ENCODE measurements around the gene INSIG1.

INSIG1 gene

GRCh38 chr7:155284496-155285274, 13.0 kb upstream of the INSIG1 start:
- in situ Hi-C loops (cut with MboI; ENCODE audit: low sequenced_read_pairs) = no loop called here
- no peak for DNase-seq (ENCODE audit: low spot score in 2 of 2)

GRCh38 chr7:155285423-155285822, 12.3 kb upstream of the INSIG1 start:
- no peak for DNase-seq (ENCODE audit: low spot score in 2 of 2)
- H3K9me3 ChIP-seq = no peaks in the 10 kb centered on the region
- no peaks in the 10 kb centered on the region for H3K4me1 ChIP-seq
- H3K36me3 ChIP-seq (replicated peaks) = no peaks in the 10 kb centered on the region
- H3K4me3 ChIP-seq = no peak overlapping the region
- in situ Hi-C loops (cut with MboI; ENCODE audit: low sequenced_read_pairs) = no loop called here
- peaks cover 31% of the 10 kb centered on the region for H3K27me3 ChIP-seq (ENCODE audit: low read depth)

More at GRCh38 chr7:155284496-155285274, 13.0 kb upstream of the INSIG1 start:
- H3K27me3 ChIP-seq (ENCODE audit: low read depth) = peaks cover 31% of the 10 kb centered on the region
- H3K4me3 ChIP-seq = no peak overlapping the region
- H3K4me1 ChIP-seq = no peaks in the 10 kb centered on the region
- H3K36me3 ChIP-seq (replicated peaks) = no peaks in the 10 kb centered on the region
- H3K9me3 ChIP-seq = no peaks in the 10 kb centered on the region

DNA sequence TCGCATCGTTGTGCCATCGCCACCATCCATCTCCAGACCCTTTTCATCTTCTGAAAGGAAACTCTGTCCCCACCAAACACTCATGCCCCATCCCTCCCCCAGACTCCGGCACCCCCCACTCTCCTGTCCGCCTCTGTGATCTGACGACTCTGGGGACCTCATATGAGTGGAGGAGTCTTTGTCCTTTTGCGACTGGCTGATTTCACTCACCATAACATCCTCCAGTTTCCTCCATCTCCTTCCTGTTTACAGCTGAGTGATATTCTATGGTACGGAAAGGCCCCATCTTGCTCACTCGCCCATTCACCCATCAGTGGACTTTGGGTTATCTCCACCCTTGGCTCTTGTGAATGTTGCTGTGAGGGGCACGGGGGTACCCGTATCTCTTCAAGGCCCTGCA, 11.8 kb upstream of the INSIG1 start:
- Histone ChIP-seq H3K9me3 (no peaks in the 10 kb centered on the region), H3K4me3 (no peak overlapping the region), H3K36me3 (replicated peaks) (no peaks in the 10 kb centered on the region), H3K4me1 (no peaks in the 10 kb centered on the region), H3K27me3 (ENCODE audit: low read depth) (peaks cover 31% of the 10 kb centered on the region)
- in situ Hi-C loops (cut with MboI; ENCODE audit: low sequenced_read_pairs) = no loop called here
- no peak for DNase-seq (ENCODE audit: low spot score in 2 of 2)

- in situ Hi-C loops (cut with MboI; ENCODE audit: low sequenced_read_pairs) = no loop called here
Measured at GRCh38 chr7:155286686-155287085, 11.0 kb upstream of the INSIG1 start.

GRCh38 chr7:155287284-155287935, 10.3 kb upstream of the INSIG1 start:
- no peak for DNase-seq (ENCODE audit: low spot score in 2 of 2)
- H3K4me3 ChIP-seq = no peak overlapping the region
- in situ Hi-C loops (cut with MboI; ENCODE audit: low sequenced_read_pairs) = no loop called here

More at GRCh38 chr7:155286686-155287085, 11.0 kb upstream of the INSIG1 start:
- Histone ChIP-seq H3K4me3 (no peak overlapping the region), H3K4me1 (no peaks in the 10 kb centered on the region), H3K27me3 (ENCODE audit: low read depth) (peaks cover 28% of the 10 kb centered on the region), H3K9me3 (no peaks in the 10 kb centered on the region), H3K36me3 (replicated peaks) (no peaks in the 10 kb centered on the region)
- DNase-seq (ENCODE audit: low spot score in 2 of 2) = no peak

DNA sequence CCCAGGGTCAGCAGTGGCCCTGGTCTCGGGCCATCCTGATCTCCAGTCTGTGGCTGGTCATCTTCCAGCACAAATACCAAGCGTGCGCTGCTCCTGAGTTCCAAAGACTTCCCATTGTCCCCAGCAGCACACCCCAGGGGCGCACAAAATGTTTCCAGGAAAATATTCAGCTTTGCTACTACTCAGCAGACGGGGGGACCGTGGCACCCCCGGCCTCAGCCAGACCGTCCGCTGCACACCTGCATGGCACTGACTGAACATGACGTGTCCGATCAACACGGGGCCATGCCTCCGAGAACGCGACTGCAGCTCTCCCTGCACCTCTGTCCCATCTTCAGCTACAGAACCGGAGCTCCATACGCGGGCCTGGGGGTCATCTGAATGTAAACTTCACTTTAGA, 9.6 kb upstream of the INSIG1 start:
- in situ Hi-C loops (cut with MboI; ENCODE audit: low sequenced_read_pairs) = no loop called here
- H3K4me1 ChIP-seq = no peaks in the 10 kb centered on the region
- peaks cover 26% of the 10 kb centered on the region for H3K27me3 ChIP-seq (ENCODE audit: low read depth)

More at GRCh38 chr7:155287284-155287935, 10.3 kb upstream of the INSIG1 start:
- no peaks in the 10 kb centered on the region for H3K9me3 ChIP-seq
- H3K36me3 ChIP-seq (replicated peaks) = no peaks in the 10 kb centered on the region
- H3K27me3 ChIP-seq (ENCODE audit: low read depth) = peaks cover 26% of the 10 kb centered on the region
- H3K4me1 ChIP-seq = no peaks in the 10 kb centered on the region

DNA sequence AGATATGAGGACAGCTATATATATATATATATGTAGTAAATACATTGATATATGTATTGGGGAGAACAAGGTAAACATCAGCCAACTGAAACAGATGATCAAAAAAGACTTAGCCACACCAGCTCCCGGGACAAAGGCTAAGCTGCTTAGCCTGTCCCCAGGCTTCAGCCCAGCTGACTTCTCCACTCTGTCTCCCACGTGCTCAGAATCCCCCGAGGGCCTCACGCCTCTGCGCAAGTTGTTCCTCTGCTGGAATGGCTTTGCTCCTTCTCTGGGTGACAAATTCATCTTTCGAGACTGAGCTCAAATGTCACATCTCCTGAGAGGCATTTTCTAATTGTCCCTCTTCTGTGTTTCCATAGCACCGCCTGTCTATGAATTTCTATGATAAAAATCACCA, 8.6 kb upstream of the INSIG1 start:
- no peak for DNase-seq (ENCODE audit: low spot score in 2 of 2)
- in situ Hi-C loops (cut with MboI; ENCODE audit: low sequenced_read_pairs) = no loop called here
- Histone ChIP-seq H3K36me3 (replicated peaks) (no peaks in the 10 kb centered on the region), H3K27me3 (ENCODE audit: low read depth) (peaks cover 26% of the 10 kb centered on the region), H3K4me3 (no peak overlapping the region), H3K4me1 (no peaks in the 10 kb centered on the region), H3K9me3 (no peaks in the 10 kb centered on the region)

More for the DNA sequence above, 9.6 kb upstream of the INSIG1 start:
- DNase-seq (ENCODE audit: low spot score in 2 of 2) = no peak
- H3K4me3 ChIP-seq = no peak overlapping the region
- H3K36me3 ChIP-seq (replicated peaks) = no peaks in the 10 kb centered on the region
- no peaks in the 10 kb centered on the region for H3K9me3 ChIP-seq

- H3K4me1 ChIP-seq = no peaks in the 10 kb centered on the region
- no peak overlapping the region for H3K4me3 ChIP-seq
- peaks cover 19% of the 10 kb centered on the region for H3K27me3 ChIP-seq (ENCODE audit: low read depth)
- H3K9me3 ChIP-seq = no peaks in the 10 kb centered on the region
- in situ Hi-C loops (cut with MboI; ENCODE audit: low sequenced_read_pairs) = no loop called here
- no peak for DNase-seq (ENCODE audit: low spot score in 2 of 2)
- no peaks in the 10 kb centered on the region for H3K36me3 ChIP-seq (replicated peaks)
Measured at GRCh38 chr7:155289949-155290501, 7.7 kb upstream of the INSIG1 start.

GRCh38 chr7:155291045-155291530, 6.6 kb upstream of the INSIG1 start:
- H3K4me3 ChIP-seq = no peak overlapping the region
- H3K27me3 ChIP-seq (ENCODE audit: low read depth) = peaks cover 10% of the 10 kb centered on the region
- H3K9me3 ChIP-seq = 0 out of 2 replicates have a peak, but pooled peaks cover 1% of the 10 kb centered on the region
- no peak for DNase-seq (ENCODE audit: low spot score in 2 of 2)
- in situ Hi-C loops (cut with MboI; ENCODE audit: low sequenced_read_pairs) = no loop called here
- H3K36me3 ChIP-seq (replicated peaks) = no peaks in the 10 kb centered on the region
- no peaks in the 10 kb centered on the region for H3K4me1 ChIP-seq

- no peak for DNase-seq (ENCODE audit: low spot score in 2 of 2)
- H3K27me3 ChIP-seq (ENCODE audit: low read depth) = peaks cover 3% of the 10 kb centered on the region
- in situ Hi-C loops (cut with MboI; ENCODE audit: low sequenced_read_pairs) = no loop called here
- H3K36me3 ChIP-seq (replicated peaks) = no peaks in the 10 kb centered on the region
- no peak overlapping the region for H3K4me3 ChIP-seq
- peaks cover 2% of the 10 kb centered on the region; the same call in 1 of the 2 replicates for H3K9me3 ChIP-seq
- no peaks in the 10 kb centered on the region; the same call in 1 of the 2 replicates for H3K4me1 ChIP-seq
Measured at GRCh38 chr7:155291729-155292128, 5.9 kb upstream of the INSIG1 start.

- no peaks in the 10 kb centered on the region for H3K36me3 ChIP-seq (replicated peaks)
- H3K9me3 ChIP-seq = peaks cover 2% of the 10 kb centered on the region; the same call in 1 of the 2 replicates
- no peak for DNase-seq (ENCODE audit: low spot score in 2 of 2)
- no peaks in the 10 kb centered on the region; the same call in 1 of the 2 replicates for H3K27me3 ChIP-seq (ENCODE audit: low read depth)
- in situ Hi-C loops (cut with MboI; ENCODE audit: low sequenced_read_pairs) = no loop called here
- no peak overlapping the region for H3K4me3 ChIP-seq
- H3K4me1 ChIP-seq = peaks cover 4% of the 10 kb centered on the region
Measured at GRCh38 chr7:155292680-155293226, 4.9 kb upstream of the INSIG1 start.

- no peak for DNase-seq (ENCODE audit: low spot score in 2 of 2)
Measured at GRCh38 chr7:155293721-155294510, 3.8 kb upstream of the INSIG1 start.

DNA sequence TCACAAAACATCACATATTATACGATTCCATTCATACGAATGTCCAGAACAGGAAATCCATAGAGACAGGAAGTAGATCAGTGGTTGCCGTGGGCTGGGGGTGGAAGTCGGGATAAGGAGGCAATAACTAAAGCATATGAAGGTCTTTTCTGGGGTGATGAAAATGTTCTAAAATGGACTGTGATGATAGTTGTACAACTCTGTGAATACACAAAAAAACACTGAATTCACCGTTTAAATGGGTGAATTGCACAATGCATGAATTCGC, 3.2 kb upstream of the INSIG1 start:
- in situ Hi-C loops (cut with MboI; ENCODE audit: low sequenced_read_pairs) = no loop called here
- Histone ChIP-seq H3K4me3 (no peak overlapping the region), H3K4me1 (peaks cover 4% of the 10 kb centered on the region), H3K36me3 (replicated peaks) (no peaks in the 10 kb centered on the region), H3K27me3 (ENCODE audit: low read depth) (no peaks in the 10 kb centered on the region), H3K9me3 (peaks cover 2% of the 10 kb centered on the region; the same call in 1 of the 2 replicates)
- no peak for DNase-seq (ENCODE audit: low spot score in 2 of 2)

More at GRCh38 chr7:155293721-155294510, 3.8 kb upstream of the INSIG1 start:
- no peaks in the 10 kb centered on the region for H3K36me3 ChIP-seq (replicated peaks)
- no peaks in the 10 kb centered on the region for H3K27me3 ChIP-seq (ENCODE audit: low read depth)
- peaks cover 4% of the 10 kb centered on the region for H3K4me1 ChIP-seq
- in situ Hi-C loops (cut with MboI; ENCODE audit: low sequenced_read_pairs) = no loop called here
- no peak overlapping the region for H3K4me3 ChIP-seq
- H3K9me3 ChIP-seq = peaks cover 2% of the 10 kb centered on the region; the same call in 1 of the 2 replicates

Data from HAP-1 (cell line).